ENCODE measurements around the gene SPINDOC.

SPINDOC gene

GRCh38 chr11:63764679-63765647 lies 48.3 kb upstream of the SPINDOC start:
- Histone ChIP-seq H3K36me3 (ENCODE audit: insufficient read depth, low read length) (peaks cover 16% of the 10 kb centered on the region; the same call in 1 of the 2 replicates), H3K9me2 (ENCODE audit: low read depth, low read length) (no peaks in the 10 kb centered on the region), H3K27ac (ENCODE audit: low read depth, low read length, poor library complexity, severe bottlenecking) (no peak overlapping the region), H3K9ac (ENCODE audit: low read length) (no peak overlapping the region), H3K4me2 (ENCODE audit: low read length) (no peak overlapping the region), H3K4me1 (ENCODE audit: insufficient read depth, low read length, severe bottlenecking) (peaks cover 22% of the 10 kb centered on the region), H3F3A (ENCODE audit: insufficient read depth, low read length) (peaks cover 3% of the 10 kb centered on the region; the same call in 1 of the 2 replicates), H3K4me3 (ENCODE audit: low read depth, low read length, poor library complexity, severe bottlenecking) (no peak overlapping the region), H3K79me2 (ENCODE audit: insufficient read depth, low read length) (no peaks in the 10 kb centered on the region), H2AFZ (ENCODE audit: low read length) (no peak overlapping the region), H4K20me1 (ENCODE audit: insufficient read depth, low read length) (no peaks in the 10 kb centered on the region), H3K27me3 (ENCODE audit: insufficient read depth, low read length) (no peaks in the 10 kb centered on the region), H3K9me3 (ENCODE audit: low read length) (no peaks in the 10 kb centered on the region)
- TF ChIP-seq, protein P1, sequence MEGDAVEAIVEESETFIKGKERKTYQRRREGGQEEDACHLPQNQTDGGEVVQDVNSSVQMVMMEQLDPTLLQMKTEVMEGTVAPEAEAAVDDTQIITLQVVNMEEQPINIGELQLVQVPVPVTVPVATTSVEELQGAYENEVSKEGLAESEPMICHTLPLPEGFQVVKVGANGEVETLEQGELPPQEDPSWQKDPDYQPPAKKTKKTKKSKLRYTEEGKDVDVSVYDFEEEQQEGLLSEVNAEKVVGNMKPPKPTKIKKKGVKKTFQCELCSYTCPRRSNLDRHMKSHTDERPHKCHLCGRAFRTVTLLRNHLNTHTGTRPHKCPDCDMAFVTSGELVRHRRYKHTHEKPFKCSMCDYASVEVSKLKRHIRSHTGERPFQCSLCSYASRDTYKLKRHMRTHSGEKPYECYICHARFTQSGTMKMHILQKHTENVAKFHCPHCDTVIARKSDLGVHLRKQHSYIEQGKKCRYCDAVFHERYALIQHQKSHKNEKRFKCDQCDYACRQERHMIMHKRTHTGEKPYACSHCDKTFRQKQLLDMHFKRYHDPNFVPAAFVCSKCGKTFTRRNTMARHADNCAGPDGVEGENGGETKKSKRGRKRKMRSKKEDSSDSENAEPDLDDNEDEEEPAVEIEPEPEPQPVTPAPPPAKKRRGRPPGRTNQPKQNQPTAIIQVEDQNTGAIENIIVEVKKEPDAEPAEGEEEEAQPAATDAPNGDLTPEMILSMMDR (IDR thresholded peaks at IDR 0.05; ENCODE audit: low read length): no peak
- no peak for TF ChIP-seq EZH2 (IDR thresholded peaks at IDR 0.05; ENCODE audit: borderline replicate concordance, low read length)

DNA sequence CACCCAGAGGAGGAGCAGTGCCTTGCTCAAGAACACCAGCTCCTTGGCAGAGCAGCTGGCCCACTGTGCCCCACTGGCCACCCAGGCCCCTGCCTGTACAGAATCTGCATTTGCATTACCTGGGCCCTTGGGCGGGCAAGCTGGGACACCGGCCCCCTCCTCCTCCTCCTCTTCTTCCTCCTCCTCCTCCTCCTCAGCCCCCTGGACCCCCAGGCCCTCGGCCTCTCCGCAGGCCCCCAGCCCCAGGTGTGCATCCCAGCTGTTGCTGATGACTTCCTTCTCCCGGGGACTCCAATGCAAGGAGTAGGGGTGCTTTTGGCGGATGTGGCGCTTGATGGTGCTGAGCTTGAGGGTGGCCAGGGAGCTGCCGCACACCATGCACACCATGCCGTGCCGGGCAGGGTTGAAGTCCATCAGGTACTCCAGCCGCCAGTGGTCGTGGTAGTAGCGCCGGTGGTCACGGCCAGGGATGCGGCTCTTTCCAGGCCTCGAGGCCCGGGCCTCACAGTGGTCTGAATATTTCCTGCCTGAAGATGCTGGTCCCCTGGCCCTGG lies 47.5 kb upstream of the SPINDOC start:
- Histone ChIP-seq H3K4me3 (ENCODE audit: low read depth, low read length, poor library complexity, severe bottlenecking) (no peak overlapping the region), H3K79me2 (ENCODE audit: insufficient read depth, low read length) (no peaks in the 10 kb centered on the region), H3K9me2 (ENCODE audit: low read depth, low read length) (no peaks in the 10 kb centered on the region), H2AFZ (ENCODE audit: low read length) (no peak overlapping the region), H3K9ac (ENCODE audit: low read length) (no peak overlapping the region), H3F3A (ENCODE audit: insufficient read depth, low read length) (no peaks in the 10 kb centered on the region), H3K9me3 (ENCODE audit: low read length) (no peaks in the 10 kb centered on the region), H4K20me1 (ENCODE audit: insufficient read depth, low read length) (no peaks in the 10 kb centered on the region), H3K4me1 (ENCODE audit: insufficient read depth, low read length, severe bottlenecking) (peaks cover 22% of the 10 kb centered on the region), H3K27me3 (ENCODE audit: insufficient read depth, low read length) (no peaks in the 10 kb centered on the region), H3K36me3 (ENCODE audit: insufficient read depth, low read length) (peaks cover 8% of the 10 kb centered on the region; the same call in 1 of the 2 replicates), H3K4me2 (ENCODE audit: low read length) (no peak overlapping the region), H3K27ac (ENCODE audit: low read depth, low read length, poor library complexity, severe bottlenecking) (no peak overlapping the region)
- TF ChIP-seq, protein P1 (IDR thresholded peaks at IDR 0.05; ENCODE audit: low read length): no peak
- TF ChIP-seq EZH2 (IDR thresholded peaks at IDR 0.05; ENCODE audit: borderline replicate concordance, low read length): no peak

GRCh38 chr11:63766531-63767235 lies 46.6 kb upstream of the SPINDOC start:
- Histone ChIP-seq H3K4me2 (ENCODE audit: low read length) (peak overlapping the region; percentile 92), H3K4me1 (ENCODE audit: insufficient read depth, low read length, severe bottlenecking) (peaks cover 22% of the 10 kb centered on the region), H3K9ac (ENCODE audit: low read length) (no peak overlapping the region; the same call in 1 of the 2 replicates), H4K20me1 (ENCODE audit: insufficient read depth, low read length) (no peaks in the 10 kb centered on the region), H3K9me2 (ENCODE audit: low read depth, low read length) (no peaks in the 10 kb centered on the region), H3K4me3 (ENCODE audit: low read depth, low read length, poor library complexity, severe bottlenecking) (peak overlapping the region; percentile 69), H3K79me2 (ENCODE audit: insufficient read depth, low read length) (no peaks in the 10 kb centered on the region), H3K27ac (ENCODE audit: low read depth, low read length, poor library complexity, severe bottlenecking) (no peak overlapping the region), H2AFZ (ENCODE audit: low read length) (no peak overlapping the region), H3K27me3 (ENCODE audit: insufficient read depth, low read length) (no peaks in the 10 kb centered on the region), H3F3A (ENCODE audit: insufficient read depth, low read length) (no peaks in the 10 kb centered on the region), H3K36me3 (ENCODE audit: insufficient read depth, low read length) (no peaks in the 10 kb centered on the region), H3K9me3 (ENCODE audit: low read length) (no peaks in the 10 kb centered on the region)
- TF ChIP-seq, protein P1 (IDR thresholded peaks at IDR 0.05; ENCODE audit: low read length): no peak
- no peak for TF ChIP-seq EZH2 (IDR thresholded peaks at IDR 0.05; ENCODE audit: borderline replicate concordance, low read length)
